IPS-NIHi7 (cell line): Measurements from ENCODE around the gene IRF2BPL.

Experiments used
- DNase-seq: peaks from one replicate; pipeline ENCODE4 v3.0.0; 2012; ENCODE audit warnings: mixed read lengths; ENCODE audit errors: extremely low spot score

The IRF2BPL gene

GRCh38 chr14:77011245-77011644 lies 17.3 kb downstream of the IRF2BPL start:
- DNase-seq, result no peak

DNA sequence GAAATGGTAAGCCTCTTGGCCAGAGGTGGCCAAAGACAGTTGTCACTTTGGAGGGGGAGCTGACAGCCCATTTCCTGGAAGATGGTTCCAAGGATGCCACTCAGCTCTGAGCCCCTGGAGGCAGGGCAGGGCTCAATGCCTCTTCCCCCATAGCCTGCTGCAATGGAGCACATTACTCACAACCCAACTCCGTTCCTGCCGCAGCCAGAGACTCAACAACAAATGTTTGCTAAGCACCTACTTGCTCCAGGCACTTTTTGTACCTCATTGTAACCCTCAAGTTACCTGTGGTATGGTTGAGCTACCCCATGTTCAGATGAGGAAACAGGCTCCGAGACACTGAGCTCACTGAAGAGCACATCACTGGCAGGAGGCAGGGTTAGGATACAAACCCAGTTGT lies 19.5 kb downstream of the IRF2BPL start:
- no peak for DNase-seq

DNA sequence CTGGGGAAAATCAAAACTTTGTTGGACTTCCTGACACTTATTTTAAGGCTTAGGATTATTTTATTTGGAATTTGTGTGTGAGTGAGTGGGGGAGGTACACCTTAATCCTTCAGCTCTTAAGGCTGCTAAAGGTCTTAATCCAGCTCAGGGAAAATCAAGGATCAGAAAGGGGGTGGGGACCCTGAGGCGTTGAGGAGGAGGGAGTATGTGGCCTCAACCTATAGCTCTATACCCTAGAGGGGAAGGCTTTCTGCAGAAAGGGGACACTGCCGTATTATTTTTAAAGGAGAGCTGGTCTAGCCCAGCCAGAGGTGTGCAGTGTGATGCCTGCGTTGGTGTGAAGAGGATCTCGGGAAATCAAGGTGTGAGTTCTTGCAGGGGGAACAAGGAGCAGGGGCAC lies 20.0 kb downstream of the IRF2BPL start:
- no peak for DNase-seq

DNA sequence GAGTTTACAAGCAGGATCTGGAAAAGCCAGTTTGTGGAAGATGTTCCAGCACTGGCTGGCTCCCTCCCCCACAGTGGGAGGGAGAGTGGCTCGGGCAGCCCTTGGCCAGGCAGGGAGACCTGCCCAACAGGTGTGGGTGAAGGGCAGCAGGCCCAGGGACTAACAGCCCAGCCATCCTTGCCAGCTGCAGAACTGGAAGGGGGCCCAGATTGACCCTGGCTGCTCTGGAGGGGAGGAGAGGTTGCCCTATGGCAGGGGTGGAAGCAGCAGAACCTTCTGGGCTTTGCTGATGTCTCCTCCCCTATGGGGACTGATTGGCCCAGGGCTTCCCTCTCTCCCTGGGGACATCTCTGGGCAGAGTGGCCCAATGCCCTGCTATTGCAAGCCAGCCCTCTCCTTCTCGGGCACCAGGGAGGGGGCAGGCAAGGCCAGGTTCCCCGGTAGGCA lies 20.5 kb downstream of the IRF2BPL start:
- DNase-seq, result no peak

DNA sequence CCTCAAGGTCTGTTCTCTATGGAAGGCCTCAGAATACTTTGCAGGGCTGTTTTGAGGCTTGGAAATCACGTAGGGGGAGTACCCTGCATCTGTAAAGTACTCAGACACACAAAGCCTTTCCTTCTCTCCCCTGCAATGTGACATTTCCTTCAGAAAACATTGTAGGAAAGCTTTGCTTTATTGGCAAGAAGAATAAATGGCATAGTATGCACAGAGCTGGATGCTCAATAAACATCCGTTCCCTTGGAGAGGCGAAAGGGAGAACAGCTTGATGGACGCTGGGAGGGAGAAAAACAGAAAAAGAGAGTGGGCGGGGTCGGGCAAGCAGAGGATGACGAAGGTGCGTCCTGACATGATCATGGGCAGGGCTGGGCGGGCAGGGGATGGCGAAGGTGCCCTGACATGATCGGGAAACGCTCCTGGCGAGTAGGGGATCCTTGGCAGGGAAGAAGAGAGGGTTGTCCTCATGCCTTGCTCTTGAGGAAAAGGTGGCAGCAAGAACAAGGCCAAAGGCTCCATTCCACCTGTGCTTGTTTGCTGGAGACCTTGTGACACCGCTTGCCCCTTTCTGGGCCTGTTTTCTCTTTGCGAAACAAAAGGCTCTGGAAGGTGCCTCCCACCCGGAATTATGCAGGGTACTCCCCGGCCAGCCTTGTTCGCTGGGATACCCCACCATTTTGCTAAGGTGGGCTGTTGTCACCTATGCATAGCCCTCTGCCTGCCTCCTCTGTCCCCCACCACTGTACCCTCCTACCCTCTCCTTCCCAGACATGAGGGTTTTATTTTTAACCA lies 21.1 kb downstream of the IRF2BPL start:
- DNase-seq, result no peak

- DNase-seq, result no peak
Observed at GRCh38 chr14:77006132-77006531, 22.4 kb downstream of the IRF2BPL start.

DNA sequence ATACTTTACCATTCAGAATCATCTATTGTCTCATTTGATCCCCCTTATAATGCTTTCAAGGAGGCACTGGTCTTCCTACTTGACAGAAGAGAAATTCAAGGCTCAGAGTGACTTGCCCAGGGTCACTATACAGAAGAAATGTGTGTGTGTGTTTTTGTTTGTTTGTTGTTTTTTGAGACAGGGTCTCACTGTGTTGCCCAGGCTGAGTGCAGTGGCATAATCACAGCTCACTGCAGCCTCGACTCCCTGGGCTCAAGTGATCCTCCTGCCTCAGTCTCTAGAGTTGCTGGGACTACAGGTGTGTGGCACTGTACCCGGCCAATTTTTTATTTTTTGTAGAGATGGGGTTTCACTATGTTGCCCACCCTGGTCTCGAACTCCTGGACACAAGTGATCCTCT lies 22.9 kb downstream of the IRF2BPL start:
- no peak for DNase-seq

DNA sequence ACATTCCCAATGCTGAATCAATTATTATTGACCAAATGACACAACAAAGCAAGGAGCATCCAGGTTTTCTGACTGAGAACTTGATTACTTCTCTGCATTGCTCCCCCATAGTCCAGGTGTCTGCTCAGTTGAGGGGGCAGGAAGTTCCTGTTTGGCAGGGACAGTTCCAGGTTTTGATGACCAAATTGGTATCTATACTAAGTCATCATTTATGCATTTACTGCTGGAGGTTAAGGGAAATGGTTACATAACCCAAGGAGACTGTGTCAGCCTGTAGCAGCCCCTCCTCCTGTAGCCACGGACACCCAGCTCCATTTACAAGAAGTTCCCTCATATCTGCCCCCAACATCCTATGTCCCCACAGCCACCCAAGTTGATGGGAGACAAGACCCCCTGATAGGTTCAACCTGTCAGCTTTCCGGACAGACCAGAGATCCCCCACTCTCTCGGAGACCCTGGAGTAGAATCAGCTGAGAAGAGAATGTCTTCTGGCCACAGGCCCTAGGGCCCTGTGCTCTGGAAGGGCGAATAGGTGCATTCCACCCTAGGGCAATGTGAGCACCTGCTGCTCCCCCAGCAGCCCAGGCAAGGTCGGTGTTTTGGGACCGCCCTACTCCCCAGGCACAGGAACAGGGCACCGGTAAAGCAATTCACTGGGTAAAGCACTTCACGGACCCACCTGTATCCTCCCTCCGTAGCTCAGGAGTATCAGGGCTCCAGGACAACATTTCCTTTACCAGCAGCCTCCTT lies 23.6 kb downstream of the IRF2BPL start:
- DNase-seq, result no peak

- no peak for DNase-seq
Observed at GRCh38 chr14:77003960-77004710, 24.4 kb downstream of the IRF2BPL start.

- no peak for DNase-seq
Observed at GRCh38 chr14:77002889-77003288, 25.6 kb downstream of the IRF2BPL start.

DNA sequence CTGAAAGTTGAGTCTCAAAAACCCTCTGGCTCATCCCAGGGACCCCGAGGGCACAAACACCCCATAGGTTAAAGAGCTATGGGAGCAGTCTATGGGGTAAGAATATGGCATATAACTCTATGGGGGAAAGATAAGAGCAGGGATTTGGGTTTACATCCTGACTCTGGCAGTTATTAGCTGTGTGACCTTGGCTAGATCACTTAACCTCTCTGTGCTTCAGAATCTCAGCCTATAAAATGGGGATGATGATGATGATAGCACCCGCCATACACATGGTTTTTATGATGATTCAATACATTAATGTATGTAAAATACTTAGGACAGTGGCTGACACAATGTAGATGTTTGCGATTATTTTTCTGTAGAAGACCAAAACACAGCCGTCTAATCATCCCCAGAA lies 26.2 kb downstream of the IRF2BPL start:
- DNase-seq, result no peak

GRCh38 chr14:77000340-77001270 lies 27.9 kb downstream of the IRF2BPL start:
- DNase-seq, result no peak

GRCh38 chr14:76998910-76999309 lies 29.6 kb downstream of the IRF2BPL start:
- no peak for DNase-seq

GRCh38 chr14:76997257-76997970 lies 31.1 kb downstream of the IRF2BPL start:
- DNase-seq, result no peak

DNA sequence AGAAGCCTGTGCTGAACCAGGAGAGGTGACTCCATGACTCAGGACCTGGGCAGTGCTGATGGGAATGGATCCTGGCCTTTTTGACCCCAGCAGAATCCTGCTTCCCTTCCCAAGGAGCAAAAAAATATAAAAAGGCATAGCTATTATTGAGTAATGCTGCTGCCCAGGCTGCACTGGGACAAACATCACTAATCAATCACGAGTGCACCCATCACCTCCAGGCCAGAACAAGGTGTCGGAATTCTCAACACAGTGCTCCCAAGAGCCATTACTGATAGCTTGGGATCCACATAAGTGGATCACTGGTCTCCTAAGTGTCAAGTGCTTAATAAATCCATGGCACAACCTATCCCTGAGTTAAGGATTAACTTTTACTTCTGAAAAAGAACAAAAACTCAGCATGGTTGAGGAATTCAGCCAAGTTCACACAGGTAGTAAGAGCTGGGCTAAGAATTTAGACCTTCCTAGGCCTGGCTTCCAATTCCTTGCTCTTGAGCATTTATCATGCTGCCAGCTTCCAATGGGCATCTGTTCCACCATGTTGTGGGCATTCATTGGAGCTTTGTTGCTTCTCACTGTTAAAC lies 31.9 kb downstream of the IRF2BPL start:
- DNase-seq, result no peak

- DNase-seq, result no peak
Observed at GRCh38 chr14:76995279-76996035, 33.1 kb downstream of the IRF2BPL start.

DNA sequence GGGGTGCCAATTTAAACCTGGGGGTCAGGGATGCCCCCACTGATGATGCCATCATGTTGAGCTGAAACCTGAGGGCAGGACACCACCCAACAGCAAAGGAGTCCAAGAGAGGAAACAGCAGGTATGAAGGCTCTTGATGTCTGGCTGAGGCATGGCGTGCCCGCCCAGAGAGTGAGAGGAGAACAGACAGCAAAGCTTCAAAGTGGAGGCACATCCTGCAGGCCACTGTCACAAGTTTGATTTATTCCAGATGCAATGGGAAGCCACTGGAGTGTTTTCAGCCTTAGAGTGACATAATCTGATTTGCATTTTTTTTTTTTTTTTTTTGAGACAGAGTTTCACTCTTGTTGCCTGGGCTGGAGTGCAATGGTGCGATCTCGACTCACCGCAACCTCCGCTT lies 34.8 kb downstream of the IRF2BPL start:
- DNase-seq, result no peak

GRCh38 chr14:76990084-76990483 lies 38.4 kb downstream of the IRF2BPL start:
- no peak for DNase-seq

- DNase-seq, result no peak
Observed at GRCh38 chr14:76987956-76988520, 40.5 kb downstream of the IRF2BPL start.
